GM23338 (cell line): ENCODE results near the gene GPR6.

ENCODE experiments used
- CREB1 ChIP-seq: fragments of 250-450 bp; sonication (Bioruptor Pico); IDR thresholded peaks from 2 replicates; pipeline ENCODE4 v1.5.0; 2020; ENCODE audit warnings: low read depth, mild to moderate bottlenecking, moderate library complexity
- EZH2 ChIP-seq: fragments of 200-600 bp; sonication (generic); IDR thresholded peaks from one replicate; pipeline ENCODE4 v1.8.0; 2017; ENCODE audit warnings: antibody characterized with exemption, mild to moderate bottlenecking, low read depth; ENCODE audit not compliant: unreplicated experiment
- EZH2phosphoT487 ChIP-seq: fragments of 200-600 bp; sonication (generic); IDR thresholded peaks from one replicate; pipeline ENCODE4 v1.8.1; 2018; ENCODE audit warnings: antibody characterized with exemption; ENCODE audit not compliant: unreplicated experiment
- JUNB ChIP-seq: IDR thresholded peaks from one replicate; pipeline ENCODE4 v1.6.1; 2016; ENCODE audit warnings: antibody characterized with exemption; ENCODE audit not compliant: unreplicated experiment
- NANOG ChIP-seq: IDR thresholded peaks from 2 replicates; pipeline ENCODE4 v1.6.1; 2016; ENCODE audit warnings: antibody characterized with exemption, borderline replicate concordance
- POLR2AphosphoS5 ChIP-seq: IDR thresholded peaks from 2 replicates; pipeline ENCODE4 v1.6.1; 2016; ENCODE audit warnings: antibody characterized with exemption, low read depth
- ZNF114 ChIP-seq: fragments of 250-450 bp; sonication (Bioruptor Pico); IDR thresholded peaks from 2 replicates; pipeline ENCODE4 v1.5.0; 2020; ENCODE audit warnings: mild to moderate bottlenecking, moderate library complexity
- TF ChIP-seq, protein P1 (sequence below), 2 experiments: fragments of 200-600 bp in 1 of 2; sonication (generic) in 1 of 2; conservative IDR thresholded peaks; 2 replicates each; pipeline versions ENCODE4 v1.5.1 to v1.6.1; 2016 to 2017; ENCODE audit warnings: antibody characterized with exemption in 2 of 2, low read depth in 2 of 2, mild to moderate bottlenecking in 2 of 2, moderate library complexity in 1 of 2
- TF ChIP-seq, protein P2 (sequence below): IDR thresholded peaks from one replicate; pipeline ENCODE4 v1.6.1; 2018; ENCODE audit warnings: antibody characterized with exemption; ENCODE audit not compliant: unreplicated experiment
- TF ChIP-seq, protein P3 (sequence below): IDR thresholded peaks from 2 replicates; pipeline ENCODE4 v1.6.1; 2016; ENCODE audit warnings: antibody characterized with exemption
- TF ChIP-seq, protein P4 (sequence below): fragments of 250-450 bp; sonication (Bioruptor Pico); IDR thresholded peaks from 2 replicates; pipeline ENCODE4 v1.5.0; 2020; ENCODE audit warnings: mild to moderate bottlenecking, moderate library complexity

DNA sequence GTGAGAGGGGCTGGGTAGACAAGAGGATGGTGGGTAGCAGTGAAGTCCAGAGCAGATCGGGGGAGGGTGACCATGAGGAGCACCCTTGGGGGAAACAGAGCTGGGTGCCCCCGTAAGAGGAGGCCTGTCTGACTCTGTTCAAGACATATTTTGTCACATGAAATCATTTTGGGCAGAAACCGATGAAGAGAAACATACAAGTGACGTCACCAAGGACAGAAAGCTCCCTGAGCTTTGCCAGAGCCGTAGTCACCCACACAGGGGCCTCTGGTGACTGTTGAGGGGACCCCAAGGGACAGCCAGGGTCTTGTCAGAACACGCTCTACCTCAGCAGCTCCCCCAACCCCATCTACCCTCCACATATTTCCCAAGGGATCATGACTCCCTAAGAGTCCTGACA, 39.2 kb downstream of the GPR6 start:
- TF ChIP-seq EZH2 (no peak), ZNF114 (CRISPR knock-in tag) (no peak), POLR2AphosphoS5 (no peak), EZH2phosphoT487 (no peak), JUNB (no peak), CREB1 (CRISPR knock-in tag) (no peak), NANOG (no peak)
- TF ChIP-seq, protein P1, sequence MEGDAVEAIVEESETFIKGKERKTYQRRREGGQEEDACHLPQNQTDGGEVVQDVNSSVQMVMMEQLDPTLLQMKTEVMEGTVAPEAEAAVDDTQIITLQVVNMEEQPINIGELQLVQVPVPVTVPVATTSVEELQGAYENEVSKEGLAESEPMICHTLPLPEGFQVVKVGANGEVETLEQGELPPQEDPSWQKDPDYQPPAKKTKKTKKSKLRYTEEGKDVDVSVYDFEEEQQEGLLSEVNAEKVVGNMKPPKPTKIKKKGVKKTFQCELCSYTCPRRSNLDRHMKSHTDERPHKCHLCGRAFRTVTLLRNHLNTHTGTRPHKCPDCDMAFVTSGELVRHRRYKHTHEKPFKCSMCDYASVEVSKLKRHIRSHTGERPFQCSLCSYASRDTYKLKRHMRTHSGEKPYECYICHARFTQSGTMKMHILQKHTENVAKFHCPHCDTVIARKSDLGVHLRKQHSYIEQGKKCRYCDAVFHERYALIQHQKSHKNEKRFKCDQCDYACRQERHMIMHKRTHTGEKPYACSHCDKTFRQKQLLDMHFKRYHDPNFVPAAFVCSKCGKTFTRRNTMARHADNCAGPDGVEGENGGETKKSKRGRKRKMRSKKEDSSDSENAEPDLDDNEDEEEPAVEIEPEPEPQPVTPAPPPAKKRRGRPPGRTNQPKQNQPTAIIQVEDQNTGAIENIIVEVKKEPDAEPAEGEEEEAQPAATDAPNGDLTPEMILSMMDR (conservative IDR thresholded peaks at IDR 0.05; ENCODE audit: low read depth in 2 of 2), result no peak
- TF ChIP-seq, protein P2, sequence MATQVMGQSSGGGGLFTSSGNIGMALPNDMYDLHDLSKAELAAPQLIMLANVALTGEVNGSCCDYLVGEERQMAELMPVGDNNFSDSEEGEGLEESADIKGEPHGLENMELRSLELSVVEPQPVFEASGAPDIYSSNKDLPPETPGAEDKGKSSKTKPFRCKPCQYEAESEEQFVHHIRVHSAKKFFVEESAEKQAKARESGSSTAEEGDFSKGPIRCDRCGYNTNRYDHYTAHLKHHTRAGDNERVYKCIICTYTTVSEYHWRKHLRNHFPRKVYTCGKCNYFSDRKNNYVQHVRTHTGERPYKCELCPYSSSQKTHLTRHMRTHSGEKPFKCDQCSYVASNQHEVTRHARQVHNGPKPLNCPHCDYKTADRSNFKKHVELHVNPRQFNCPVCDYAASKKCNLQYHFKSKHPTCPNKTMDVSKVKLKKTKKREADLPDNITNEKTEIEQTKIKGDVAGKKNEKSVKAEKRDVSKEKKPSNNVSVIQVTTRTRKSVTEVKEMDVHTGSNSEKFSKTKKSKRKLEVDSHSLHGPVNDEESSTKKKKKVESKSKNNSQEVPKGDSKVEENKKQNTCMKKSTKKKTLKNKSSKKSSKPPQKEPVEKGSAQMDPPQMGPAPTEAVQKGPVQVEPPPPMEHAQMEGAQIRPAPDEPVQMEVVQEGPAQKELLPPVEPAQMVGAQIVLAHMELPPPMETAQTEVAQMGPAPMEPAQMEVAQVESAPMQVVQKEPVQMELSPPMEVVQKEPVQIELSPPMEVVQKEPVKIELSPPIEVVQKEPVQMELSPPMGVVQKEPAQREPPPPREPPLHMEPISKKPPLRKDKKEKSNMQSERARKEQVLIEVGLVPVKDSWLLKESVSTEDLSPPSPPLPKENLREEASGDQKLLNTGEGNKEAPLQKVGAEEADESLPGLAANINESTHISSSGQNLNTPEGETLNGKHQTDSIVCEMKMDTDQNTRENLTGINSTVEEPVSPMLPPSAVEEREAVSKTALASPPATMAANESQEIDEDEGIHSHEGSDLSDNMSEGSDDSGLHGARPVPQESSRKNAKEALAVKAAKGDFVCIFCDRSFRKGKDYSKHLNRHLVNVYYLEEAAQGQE, result no peak
- TF ChIP-seq, protein P3, sequence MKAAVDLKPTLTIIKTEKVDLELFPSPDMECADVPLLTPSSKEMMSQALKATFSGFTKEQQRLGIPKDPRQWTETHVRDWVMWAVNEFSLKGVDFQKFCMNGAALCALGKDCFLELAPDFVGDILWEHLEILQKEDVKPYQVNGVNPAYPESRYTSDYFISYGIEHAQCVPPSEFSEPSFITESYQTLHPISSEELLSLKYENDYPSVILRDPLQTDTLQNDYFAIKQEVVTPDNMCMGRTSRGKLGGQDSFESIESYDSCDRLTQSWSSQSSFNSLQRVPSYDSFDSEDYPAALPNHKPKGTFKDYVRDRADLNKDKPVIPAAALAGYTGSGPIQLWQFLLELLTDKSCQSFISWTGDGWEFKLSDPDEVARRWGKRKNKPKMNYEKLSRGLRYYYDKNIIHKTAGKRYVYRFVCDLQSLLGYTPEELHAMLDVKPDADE, result no peak
- TF ChIP-seq, protein P4, sequence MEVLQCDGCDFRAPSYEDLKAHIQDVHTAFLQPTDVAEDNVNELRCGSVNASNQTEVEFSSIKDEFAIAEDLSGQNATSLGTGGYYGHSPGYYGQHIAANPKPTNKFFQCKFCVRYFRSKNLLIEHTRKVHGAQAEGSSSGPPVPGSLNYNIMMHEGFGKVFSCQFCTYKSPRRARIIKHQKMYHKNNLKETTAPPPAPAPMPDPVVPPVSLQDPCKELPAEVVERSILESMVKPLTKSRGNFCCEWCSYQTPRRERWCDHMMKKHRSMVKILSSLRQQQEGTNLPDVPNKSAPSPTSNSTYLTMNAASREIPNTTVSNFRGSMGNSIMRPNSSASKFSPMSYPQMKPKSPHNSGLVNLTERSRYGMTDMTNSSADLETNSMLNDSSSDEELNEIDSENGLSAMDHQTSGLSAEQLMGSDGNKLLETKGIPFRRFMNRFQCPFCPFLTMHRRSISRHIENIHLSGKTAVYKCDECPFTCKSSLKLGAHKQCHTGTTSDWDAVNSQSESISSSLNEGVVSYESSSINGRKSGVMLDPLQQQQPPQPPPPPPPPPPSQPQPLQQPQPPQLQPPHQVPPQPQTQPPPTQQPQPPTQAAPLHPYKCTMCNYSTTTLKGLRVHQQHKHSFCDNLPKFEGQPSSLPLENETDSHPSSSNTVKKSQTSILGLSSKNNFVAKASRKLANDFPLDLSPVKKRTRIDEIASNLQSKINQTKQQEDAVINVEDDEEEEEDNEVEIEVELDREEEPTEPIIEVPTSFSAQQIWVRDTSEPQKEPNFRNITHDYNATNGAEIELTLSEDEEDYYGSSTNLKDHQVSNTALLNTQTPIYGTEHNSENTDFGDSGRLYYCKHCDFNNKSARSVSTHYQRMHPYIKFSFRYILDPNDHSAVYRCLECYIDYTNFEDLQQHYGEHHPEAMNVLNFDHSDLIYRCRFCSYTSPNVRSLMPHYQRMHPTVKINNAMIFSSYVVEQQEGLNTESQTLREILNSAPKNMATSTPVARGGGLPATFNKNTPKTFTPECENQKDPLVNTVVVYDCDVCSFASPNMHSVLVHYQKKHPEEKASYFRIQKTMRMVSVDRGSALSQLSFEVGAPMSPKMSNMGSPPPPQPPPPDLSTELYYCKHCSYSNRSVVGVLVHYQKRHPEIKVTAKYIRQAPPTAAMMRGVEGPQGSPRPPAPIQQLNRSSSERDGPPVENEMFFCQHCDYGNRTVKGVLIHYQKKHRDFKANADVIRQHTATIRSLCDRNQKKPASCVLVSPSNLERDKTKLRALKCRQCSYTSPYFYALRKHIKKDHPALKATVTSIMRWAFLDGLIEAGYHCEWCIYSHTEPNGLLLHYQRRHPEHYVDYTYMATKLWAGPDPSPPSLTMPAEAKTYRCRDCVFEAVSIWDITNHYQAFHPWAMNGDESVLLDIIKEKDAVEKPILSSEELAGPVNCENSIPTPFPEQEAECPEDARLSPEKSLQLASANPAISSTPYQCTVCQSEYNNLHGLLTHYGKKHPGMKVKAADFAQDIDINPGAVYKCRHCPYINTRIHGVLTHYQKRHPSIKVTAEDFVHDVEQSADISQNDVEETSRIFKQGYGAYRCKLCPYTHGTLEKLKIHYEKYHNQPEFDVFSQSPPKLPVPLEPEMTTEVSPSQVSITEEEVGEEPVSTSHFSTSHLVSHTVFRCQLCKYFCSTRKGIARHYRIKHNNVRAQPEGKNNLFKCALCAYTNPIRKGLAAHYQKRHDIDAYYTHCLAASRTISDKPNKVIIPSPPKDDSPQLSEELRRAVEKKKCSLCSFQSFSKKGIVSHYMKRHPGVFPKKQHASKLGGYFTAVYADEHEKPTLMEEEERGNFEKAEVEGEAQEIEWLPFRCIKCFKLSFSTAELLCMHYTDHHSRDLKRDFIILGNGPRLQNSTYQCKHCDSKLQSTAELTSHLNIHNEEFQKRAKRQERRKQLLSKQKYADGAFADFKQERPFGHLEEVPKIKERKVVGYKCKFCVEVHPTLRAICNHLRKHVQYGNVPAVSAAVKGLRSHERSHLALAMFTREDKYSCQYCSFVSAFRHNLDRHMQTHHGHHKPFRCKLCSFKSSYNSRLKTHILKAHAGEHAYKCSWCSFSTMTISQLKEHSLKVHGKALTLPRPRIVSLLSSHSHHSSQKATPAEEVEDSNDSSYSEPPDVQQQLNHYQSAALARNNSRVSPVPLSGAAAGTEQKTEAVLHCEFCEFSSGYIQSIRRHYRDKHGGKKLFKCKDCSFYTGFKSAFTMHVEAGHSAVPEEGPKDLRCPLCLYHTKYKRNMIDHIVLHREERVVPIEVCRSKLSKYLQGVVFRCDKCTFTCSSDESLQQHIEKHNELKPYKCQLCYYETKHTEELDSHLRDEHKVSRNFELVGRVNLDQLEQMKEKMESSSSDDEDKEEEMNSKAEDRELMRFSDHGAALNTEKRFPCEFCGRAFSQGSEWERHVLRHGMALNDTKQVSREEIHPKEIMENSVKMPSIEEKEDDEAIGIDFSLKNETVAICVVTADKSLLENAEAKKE (CRISPR knock-in tag), result no peak
